ENCODE data around the gene MESP2.

MESP2 gene

GRCh38 chr15:89815769-89816168, 39.6 kb downstream of the MESP2 start:
- H4K20me1 ChIP-seq (ENCODE audit: insufficient read depth, low read length): no peaks in the 10 kb centered on the region
- no peak overlapping the region for H3K4me3 ChIP-seq (ENCODE audit: low read depth, low read length, poor library complexity, severe bottlenecking)
- no peaks in the 10 kb centered on the region for H3K36me3 ChIP-seq (ENCODE audit: insufficient read depth, low read length)
- H3K9me2 ChIP-seq (ENCODE audit: low read depth, low read length): no peaks in the 10 kb centered on the region
- H3K4me2 ChIP-seq (ENCODE audit: low read length): no peak overlapping the region
- no peak overlapping the region for H3K27ac ChIP-seq (ENCODE audit: low read depth, low read length, poor library complexity, severe bottlenecking)
- H3K9ac ChIP-seq (ENCODE audit: low read length): no peak overlapping the region
- H2AFZ ChIP-seq (ENCODE audit: low read length): no peak overlapping the region
- no peaks in the 10 kb centered on the region for H3F3A ChIP-seq (ENCODE audit: insufficient read depth, low read length)
- H3K27me3 ChIP-seq (ENCODE audit: insufficient read depth, low read length): no peaks in the 10 kb centered on the region
- TF ChIP-seq EZH2 (IDR thresholded peaks at IDR 0.05; ENCODE audit: borderline replicate concordance, low read length) (no peak), CTCF (IDR thresholded peaks at IDR 0.05; ENCODE audit: low read length) (no peak)
- no peaks in the 10 kb centered on the region for H3K4me1 ChIP-seq (ENCODE audit: insufficient read depth, low read length, severe bottlenecking)
- no peaks in the 10 kb centered on the region for H3K79me2 ChIP-seq (ENCODE audit: insufficient read depth, low read length)
- 0 out of 2 replicates have a peak, but pooled peaks cover 2% of the 10 kb centered on the region for H3K9me3 ChIP-seq (ENCODE audit: low read length)

GRCh38 chr15:89817701-89818280, 41.7 kb downstream of the MESP2 start:
- no peaks in the 10 kb centered on the region for H3K79me2 ChIP-seq (ENCODE audit: insufficient read depth, low read length)
- H3K27me3 ChIP-seq (ENCODE audit: insufficient read depth, low read length): no peaks in the 10 kb centered on the region
- no peak overlapping the region for H3K4me2 ChIP-seq (ENCODE audit: low read length)
- H2AFZ ChIP-seq (ENCODE audit: low read length): no peak overlapping the region
- H3F3A ChIP-seq (ENCODE audit: insufficient read depth, low read length): no peaks in the 10 kb centered on the region
- H3K4me3 ChIP-seq (ENCODE audit: low read depth, low read length, poor library complexity, severe bottlenecking): no peak overlapping the region
- no peaks in the 10 kb centered on the region for H3K9me2 ChIP-seq (ENCODE audit: low read depth, low read length)
- H3K27ac ChIP-seq (ENCODE audit: low read depth, low read length, poor library complexity, severe bottlenecking): no peak overlapping the region
- no peaks in the 10 kb centered on the region for H3K4me1 ChIP-seq (ENCODE audit: insufficient read depth, low read length, severe bottlenecking)
- no peak for TF ChIP-seq CTCF (IDR thresholded peaks at IDR 0.05; ENCODE audit: low read length)
- no peak for TF ChIP-seq EZH2 (IDR thresholded peaks at IDR 0.05; ENCODE audit: borderline replicate concordance, low read length)
- 0 out of 2 replicates have a peak, but pooled peaks cover 2% of the 10 kb centered on the region for H3K9me3 ChIP-seq (ENCODE audit: low read length)
- no peaks in the 10 kb centered on the region for H4K20me1 ChIP-seq (ENCODE audit: insufficient read depth, low read length)
- H3K36me3 ChIP-seq (ENCODE audit: insufficient read depth, low read length): no peaks in the 10 kb centered on the region
- no peak overlapping the region for H3K9ac ChIP-seq (ENCODE audit: low read length)

GRCh38 chr15:89818287-89818686, 42.2 kb downstream of the MESP2 start:
- no peak overlapping the region for H3K4me3 ChIP-seq (ENCODE audit: low read depth, low read length, poor library complexity, severe bottlenecking)
- no peak overlapping the region for H3K9ac ChIP-seq (ENCODE audit: low read length)
- H3K9me3 ChIP-seq (ENCODE audit: low read length): 0 out of 2 replicates have a peak, but pooled peaks cover 2% of the 10 kb centered on the region
- H4K20me1 ChIP-seq (ENCODE audit: insufficient read depth, low read length): no peaks in the 10 kb centered on the region
- no peaks in the 10 kb centered on the region for H3K36me3 ChIP-seq (ENCODE audit: insufficient read depth, low read length)
- TF ChIP-seq CTCF (IDR thresholded peaks at IDR 0.05; ENCODE audit: low read length): no peak
- TF ChIP-seq EZH2 (IDR thresholded peaks at IDR 0.05; ENCODE audit: borderline replicate concordance, low read length): no peak
- H3K9me2 ChIP-seq (ENCODE audit: low read depth, low read length): no peaks in the 10 kb centered on the region
- no peaks in the 10 kb centered on the region for H3F3A ChIP-seq (ENCODE audit: insufficient read depth, low read length)
- no peaks in the 10 kb centered on the region for H3K79me2 ChIP-seq (ENCODE audit: insufficient read depth, low read length)
- H3K27me3 ChIP-seq (ENCODE audit: insufficient read depth, low read length): no peaks in the 10 kb centered on the region
- H2AFZ ChIP-seq (ENCODE audit: low read length): no peak overlapping the region
- H3K4me2 ChIP-seq (ENCODE audit: low read length): no peak overlapping the region
- no peak overlapping the region for H3K27ac ChIP-seq (ENCODE audit: low read depth, low read length, poor library complexity, severe bottlenecking)
- H3K4me1 ChIP-seq (ENCODE audit: insufficient read depth, low read length, severe bottlenecking): no peaks in the 10 kb centered on the region

Data from OCI-LY1 (cell line).